Measurements from ENCODE around the gene SPOCK1.

GRCh38 chr5:137019229-137019628 is 479.9 kb downstream of the SPOCK1 start:
- TF ChIP-seq EZH2phosphoT487 (IDR thresholded peaks at IDR 0.05; ENCODE audit: insufficient read depth, low read depth) (no peak), EZH2 (IDR thresholded peaks at IDR 0.05; ENCODE audit: insufficient read depth, poor library complexity, severe bottlenecking) (no peak)
